IMR-90 (cell line): ENCODE data around the gene TNN. TPM values are rescaled to one million over a fixed set of nuclear protein-coding genes. Genes with fewer than 3 reads are reported as not detected.

Experiments
- ATAC-seq: fragments of 200-7000 bp; cut with Tn5 transposase; 2 replicates; pipeline ENCODE4 v1.9.1; 2020; ENCODE audit warnings: low read depth, mild to moderate bottlenecking, moderate library complexity
- BruUV-seq: library from RNA; stranded (reverse); fragments of 400-500 nt; replicated peaks from 2 replicates; lab custom pipeline; 2021; lab: Mats Ljungman, UMichigan
- CTCF ChIA-PET: fragments of 300-600 bp; formaldehyde crosslinking; extraction: SDS; loops from one replicate; lab custom pipeline; 2021; ENCODE audit warnings: antibody characterized with exemption; lab: Yijun Ruan, JAX
- POLR2A ChIA-PET: fragments of 300-600 bp; sonication (Branson Sonifier 250); formaldehyde crosslinking; loops from one replicate; lab custom pipeline; 2022; ENCODE audit warnings: antibody characterized with exemption; ENCODE audit not compliant: unreplicated experiment; lab: Charles Lee
- DNase-seq: peaks from one replicate; pipeline ENCODE4 v3.0.0; 2013
- H2AFZ ChIP-seq: replicated peaks from 2 replicates; pipeline ENCODE3; 2013; ENCODE audit warnings: low read length, mild to moderate bottlenecking; ENCODE audit not compliant: poor library complexity
- H2AK5ac ChIP-seq: 2 replicates; pipeline ENCODE4 v1.6.1; 2013; ENCODE audit warnings: low read depth, low read length, inconsistent platforms
- H2AK9ac ChIP-seq: replicated peaks from 2 replicates; pipeline ENCODE3; 2013; ENCODE audit warnings: mild to moderate bottlenecking, low read depth, low read length, moderate library complexity; ENCODE audit not compliant: poor library complexity
- H2BK120ac ChIP-seq: 2 replicates; pipeline ENCODE4 v1.6.1; 2013; ENCODE audit warnings: low read depth, low read length, inconsistent platforms
- H2BK15ac ChIP-seq: 3 replicates; pipeline ENCODE4 v1.6.1; 2013; ENCODE audit warnings: low read depth, low read length, inconsistent platforms
- H2BK20ac ChIP-seq: 2 replicates; pipeline ENCODE4 v1.6.1; 2013; ENCODE audit warnings: low read depth, mild to moderate bottlenecking, inconsistent platforms, low read length, moderate library complexity
- H2BK5ac ChIP-seq: 2 replicates; pipeline ENCODE4 v1.6.1; 2013; ENCODE audit warnings: mild to moderate bottlenecking, low read depth, low read length, inconsistent platforms; ENCODE audit not compliant: poor library complexity, severe bottlenecking
- H3K14ac ChIP-seq: replicated peaks from 2 replicates; pipeline ENCODE4 v1.6.1; 2013; ENCODE audit warnings: low read depth, low read length, inconsistent platforms
- H3K18ac ChIP-seq: 2 replicates; pipeline ENCODE4 v1.6.1; 2013; ENCODE audit warnings: low read depth, low read length, control low read depth
- H3K23ac ChIP-seq: 2 replicates; pipeline ENCODE4 v1.6.1; 2013; ENCODE audit warnings: low read depth, low read length, inconsistent platforms
- H3K27ac ChIP-seq: 2 replicates; pipeline ENCODE4 v1.5.1; 2013; ENCODE audit warnings: mild to moderate bottlenecking, control low read depth, low read length; ENCODE audit not compliant: insufficient read depth
- H3K27me3 ChIP-seq: 2 replicates; pipeline ENCODE4 v1.6.1; 2013; ENCODE audit warnings: low read length; ENCODE audit not compliant: control insufficient read depth, insufficient read depth
- H3K36me3 ChIP-seq: 2 replicates; pipeline ENCODE4 v1.6.1; 2013; ENCODE audit warnings: low read length, mixed read lengths; ENCODE audit not compliant: control insufficient read depth, insufficient read depth
- H3K4ac ChIP-seq: 2 replicates; pipeline ENCODE4 v1.6.1; 2013; ENCODE audit warnings: low read depth, low read length, inconsistent platforms
- H3K4me1 ChIP-seq: 2 replicates; pipeline ENCODE4 v1.6.1; 2013; ENCODE audit warnings: low read length, mixed read lengths; ENCODE audit not compliant: control insufficient read depth, insufficient read depth
- H3K4me2 ChIP-seq: 2 replicates; pipeline ENCODE4 v1.6.1; 2013; ENCODE audit warnings: low read depth, mild to moderate bottlenecking, control low read depth, low read length, moderate library complexity
- H3K4me3 ChIP-seq: 2 replicates; pipeline ENCODE4 v1.5.1; 2013; ENCODE audit warnings: low read depth, mild to moderate bottlenecking, control low read depth, low read length, moderate library complexity; ENCODE audit not compliant: insufficient read depth
- H3K56ac ChIP-seq: 2 replicates; pipeline ENCODE4 v1.6.1; 2013; ENCODE audit warnings: low read length, inconsistent platforms; ENCODE audit not compliant: insufficient read depth; ENCODE audit errors: extremely low read depth
- H3K79me1 ChIP-seq, 2 experiments: 2 replicates each; pipeline ENCODE4 v1.6.1; 2013; ENCODE audit warnings: low read length in 2 of 2, inconsistent platforms in 1 of 2, low read depth in 1 of 2
- H3K9ac ChIP-seq: 2 replicates; pipeline ENCODE4 v1.6.1; 2013; ENCODE audit warnings: low read depth, low read length, control low read depth
- H3K9me1 ChIP-seq: 2 replicates; pipeline ENCODE4 v1.6.1; 2013; ENCODE audit warnings: low read length, inconsistent platforms; ENCODE audit not compliant: insufficient read depth
- H3K9me3 ChIP-seq: 2 replicates; pipeline ENCODE4 v1.6.1; 2013; ENCODE audit warnings: low read length; ENCODE audit not compliant: control insufficient read depth, insufficient read depth
- H4K20me1 ChIP-seq: 2 replicates; pipeline ENCODE4 v1.6.1; 2013; ENCODE audit warnings: low read length, inconsistent platforms; ENCODE audit not compliant: insufficient read depth
- H4K5ac ChIP-seq: 2 replicates; pipeline ENCODE4 v1.6.1; 2013; ENCODE audit warnings: mild to moderate bottlenecking, low read depth, low read length, control low read depth
- H4K8ac ChIP-seq, 2 experiments: 2 replicates each; pipeline ENCODE4 v1.6.1; 2013; ENCODE audit warnings: low read depth in 2 of 2, low read length in 2 of 2, control low read depth in 1 of 2, inconsistent platforms in 1 of 2
- H4K91ac ChIP-seq: 2 replicates; pipeline ENCODE4 v1.6.1; 2013; ENCODE audit warnings: low read depth, low read length, inconsistent platforms; ENCODE audit not compliant: insufficient read depth
- CEBPB ChIP-seq: IDR thresholded peaks from 2 replicates; pipeline ENCODE4 v1.6.1; 2012; ENCODE audit warnings: low read depth, low read length, improper control_type of control experiment
- MAFK ChIP-seq: IDR thresholded peaks from 2 replicates; pipeline ENCODE4 v1.6.1; 2012; ENCODE audit warnings: low read depth, low read length, improper control_type of control experiment
- RAD21 ChIP-seq: IDR thresholded peaks from 2 replicates; pipeline ENCODE4 v1.6.1; 2012; ENCODE audit warnings: low read length, improper control_type of control experiment
- RFX5 ChIP-seq: IDR thresholded peaks from 2 replicates; pipeline ENCODE4 v1.8.0; 2012; ENCODE audit warnings: low read depth, mild to moderate bottlenecking, low read length, moderate library complexity
- WGBS, 2 experiments: methylation state at CpG; one replicate each; pipeline versions ENCODE4 v1.1.5 to v1.1.7; 2013; ENCODE audit warnings: missing lambda C conversion rate in 2 of 2; ENCODE audit not compliant: insufficient read length in 1 of 2; ENCODE audit errors: extremely low coverage in 2 of 2; 5-methylcytosine and 5-hydroxymethylcytosine counted together
- dilution Hi-C: fragments of 300-500 bp; cut with HindIII; formaldehyde crosslinking; loops from one replicate; pipeline ENCODE4 v1.14.3; 2018; ENCODE audit warnings: low sequenced_read_pairs; ENCODE audit not compliant: unreplicated experiment
- in situ Hi-C: fragments of 300-500 bp; cut with MboI; formaldehyde crosslinking; loops from 3 replicates; pipeline ENCODE4 v1.14.3; 2019; ENCODE audit warnings: low sequenced_read_pairs, inconsistent platforms, mixed read lengths
- intact Hi-C: fragments of 100-400 bp; cut with micrococcal nuclease; formaldehyde crosslinking; loops from 2 replicates; pipeline ENCODE4 v1.10.0; 2022
- polyA plus RNA-seq, 3 experiments: library from polyadenylated mRNA; depleted of rRNA; stranded (reverse); fragments of >200 nt; gene quantifications; 2 replicates each; pipeline ENCODE4 v1.2.3, GENCODE V29; 2012; ENCODE audit warnings: low replicate concordance in 1 of 3
- total RNA-seq: library from RNA; depleted of rRNA; stranded (reverse); fragments of >200 nt; gene quantifications from 2 replicates; pipeline ENCODE4 v1.2.3, GENCODE V29; 2012

TNN gene
- total and polyA plus RNA-seq, 2 of the 4 experiments (the other 2 are of a cell fraction), result not detected

DNA sequence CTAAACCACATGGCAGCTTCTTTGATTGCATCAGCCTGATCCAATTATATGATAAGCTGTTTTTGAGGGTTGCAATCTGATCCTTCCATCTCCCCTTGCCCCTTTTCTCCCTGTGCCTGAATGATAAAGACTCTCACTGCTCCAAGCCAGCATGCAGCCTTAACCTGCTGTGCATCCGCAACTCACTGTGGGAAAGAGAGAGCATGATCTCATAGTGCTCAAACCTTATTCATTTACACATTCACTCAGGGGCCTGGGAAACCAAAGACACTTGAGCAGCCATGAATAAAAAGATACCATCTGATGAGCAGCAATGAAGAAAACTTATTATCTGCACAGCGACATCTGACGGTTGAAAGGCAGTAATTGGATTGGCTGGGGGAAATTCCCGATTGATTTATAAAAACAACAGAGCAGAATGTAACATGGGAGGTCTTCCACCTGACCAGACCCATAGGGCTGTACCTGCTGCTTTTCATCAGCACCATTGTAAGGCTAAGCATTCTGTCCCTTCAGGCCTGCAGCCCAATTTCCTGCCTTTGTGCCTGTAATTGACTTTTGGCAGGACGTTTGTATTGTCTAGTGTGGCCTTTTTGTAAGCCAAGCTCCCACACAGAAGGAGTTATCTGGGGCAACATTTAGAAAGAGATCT is 62.5 kb downstream of the TNN start:
- ChIA-PET POLR2A (no interaction called here), CTCF (no interaction called here)
- Histone ChIP-seq H3K4me1 (peaks cover 2% of the 10 kb centered on the region; the same call in 1 of the 2 replicates), H3K56ac (no peak overlapping the region), H2AK9ac (no peak overlapping the region), H4K8ac (no peak overlapping the region), H4K91ac (no peak overlapping the region), H3K23ac (no peak overlapping the region), H3K14ac (no peak overlapping the region), H3K4me2 (no peak overlapping the region), H3K27ac (no peak overlapping the region), H3K27me3 (no peaks in the 10 kb centered on the region), H4K5ac (no peak overlapping the region), H2BK15ac (no peak overlapping the region), H3K18ac (no peak overlapping the region), H3K9me1 (no peaks in the 10 kb centered on the region), H2AFZ (no peak overlapping the region), H3K9me3 (no peaks in the 10 kb centered on the region), H2BK20ac (no peak overlapping the region), H3K4me3 (no peak overlapping the region), H2BK5ac (no peak overlapping the region), H3K4ac (no peak overlapping the region), H2BK120ac (0 out of 2 replicates have a peak overlapping the region, but pooled peaks have one; percentile 10), H3K79me1 (no peaks in the 10 kb centered on the region), H3K36me3 (no peaks in the 10 kb centered on the region), H2AK5ac (no peak overlapping the region), H3K9ac (no peak overlapping the region), H4K20me1 (no peaks in the 10 kb centered on the region)
- in situ Hi-C loops, result no loop called here
- WGBS, 2 experiments, result 0% methylated on average over 1 of the region's 5 CpGs; no CpG with 5 or more reads in 1 of the 2 experiments
- DNase-seq, result no peak
- intact Hi-C loops, result no loop called here
- dilution Hi-C loops, result no loop called here
- TF ChIP-seq RAD21 (no peak), RFX5 (peak; percentile 86), MAFK (no peak), CEBPB (no peak)
- no TSS peak for BruUV-seq
- ATAC-seq, result no peak
